Right lobe of liver (tissue), 6 donors: ENCODE data around the gene PLBD2. TPM values are rescaled to one million over a fixed set of nuclear protein-coding genes. Genes with fewer than 3 reads are reported as not detected.

ENCODE experiments used
- ATAC-seq, 4 donors: fragments of 200-7000 bp; cut with Tn5 transposase; one replicate each; pipeline ENCODE4 v1.9.1; 2020; ENCODE audit warnings: mild to moderate bottlenecking in 4 of 4, moderate library complexity in 4 of 4
- DNase-seq, 3 donors: peaks; one replicate each; pipeline ENCODE4 v3.0.0-alpha.2; 2020
- H3K27ac ChIP-seq, 3 donors: fragments of 200-600 bp; one replicate each; pipeline ENCODE4 v1.8.0; 2022
- H3K27me3 ChIP-seq, 2 donors: fragments of 200-600 bp; one replicate each; pipeline ENCODE4 v1.8.0; 2022
- H3K36me3 ChIP-seq, 4 donors: fragments of 200-600 bp; sonication (generic) in 1 of 4; one replicate each; pipeline versions ENCODE4 v1.5.1 to v1.8.0; 2017 to 2022; ENCODE audit warnings: control low read depth in 1 of 4
- H3K4me1 ChIP-seq, 4 donors: fragments of 200-600 bp; sonication (generic) in 1 of 4; one replicate each; pipeline versions ENCODE4 v1.5.1 to v1.8.0; 2017 to 2022; ENCODE audit warnings: control low read depth in 1 of 4
- H3K4me3 ChIP-seq, 3 donors: fragments of 200-600 bp; one replicate each; pipeline ENCODE4 v1.8.0; 2022
- H3K9me3 ChIP-seq, 4 donors: fragments of 200-600 bp; sonication (generic) in 1 of 4; one replicate each; pipeline versions ENCODE4 v1.5.1 to v1.8.0; 2017 to 2022; ENCODE audit warnings: control low read depth in 1 of 4
- POLR2A ChIP-seq: fragments of 450-650 bp; IDR thresholded peaks from one replicate; pipeline ENCODE4 v1.6.1; 2017; ENCODE audit warnings: antibody characterized with exemption, mild to moderate bottlenecking
- WGBS: methylation state at CpG from one replicate; pipeline ENCODE4 v1.1.6; 2018; ENCODE audit warnings: low coverage, low lambda C conversion rate; ENCODE audit not compliant: insufficient coverage; ENCODE audit errors: missing lambda C conversion rate; 5-methylcytosine and 5-hydroxymethylcytosine counted together
- intact Hi-C, 2 donors: fragments of 100-400 bp; cut with DNase I; formaldehyde crosslinking; loops; one replicate each; pipeline versions ENCODE4 v1.11.2 to v1.14.1; 2022
- total RNA-seq, 6 experiments: library from RNA; depleted of rRNA in 2 of 6; stranded (reverse); fragments of >200 nt in 2 of 6; fragmentation: NEBNext Ultra II Directional in 3 of 6; extraction: Animal tissue kit (Norgen Biotek cat#: 25700) in 3 of 6; gene quantifications; one replicate each; pipeline versions ENCODE4 v1.1.0 to v1.2.4, GENCODE V29; 2016 to 2023
- TF ChIP-seq, protein P1 (sequence below), 4 donors: fragments of 200-600 bp in 3 of 4; fragments of 450-650 bp in 1 of 4; IDR thresholded peaks; one replicate each; pipeline versions ENCODE4 v1.5.1 to v1.8.0; 2016 to 2022; ENCODE audit warnings: antibody characterized with exemption in 4 of 4, mild to moderate bottlenecking in 2 of 4
- donor health status: DM: no; HTN: yes; CAD: no.
- donor health status: DM: no; HTN: no; CAD: no.
- donor health status: DM: no; HTN: no; CAD: no.
- donor health status: DM: no; HTN: yes; CAD: no.
- donor health status: DM: no; HTN: yes; CAD: no.

PLBD2 gene
- total RNA-seq, 6 experiments from 2014 or later = 18.4 to 34.1 (median 28.8) TPM

DNA sequence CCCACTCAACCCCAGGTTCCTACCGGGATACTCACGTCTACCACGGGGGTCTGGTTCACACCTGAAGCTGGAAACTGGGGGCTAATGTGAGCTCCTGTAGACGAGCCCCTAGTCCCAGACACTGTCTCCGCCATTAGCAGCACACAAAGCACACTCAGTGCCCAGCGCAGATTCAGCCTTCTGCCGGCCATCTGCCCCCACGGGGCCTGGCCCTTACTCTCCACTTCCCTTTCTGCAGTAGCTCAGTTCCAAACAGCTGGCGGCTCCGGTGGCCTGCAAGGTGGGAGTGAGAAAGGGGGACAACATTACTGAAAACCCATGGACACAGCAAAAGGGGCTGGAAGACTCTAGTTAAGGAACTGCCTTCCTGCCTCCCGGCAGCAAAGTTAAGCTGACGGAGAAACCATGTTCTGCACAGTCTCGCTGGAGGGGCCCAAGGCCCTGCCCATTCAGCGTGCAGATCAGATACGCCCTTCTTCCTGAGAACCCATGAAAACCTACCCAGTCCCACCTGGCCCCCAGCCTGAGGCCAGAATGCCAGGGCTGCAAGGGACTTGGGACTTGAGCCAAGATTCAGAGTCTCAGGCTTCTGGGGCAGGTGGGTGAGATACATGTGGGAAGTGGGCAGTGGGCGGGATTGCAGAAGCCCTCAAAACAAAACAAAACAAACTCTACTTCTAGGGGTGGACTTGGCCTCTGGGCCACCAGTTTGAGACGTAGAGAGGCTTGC is 25.5 kb upstream of the PLBD2 start:
- Histone ChIP-seq H3K27me3 (no peaks in the 10 kb centered on the region), H3K4me3 (peak overlapping the region in 1 of 3 donors; percentile 75), H3K9me3 (no peaks in the 10 kb centered on the region), H3K36me3 (peaks cover 0 to 3% (median 0%) of the 10 kb centered on the region in 4 donors), H3K27ac (no peak overlapping the region), H3K4me1 (peaks cover 0 to 12% (median 0%) of the 10 kb centered on the region in 4 donors)
- 87% methylated on average over 6 of the region's 17 CpGs for WGBS
- peak in 1 of 3 donors; percentile 46 for DNase-seq
- no peak for ATAC-seq
- TF ChIP-seq, protein P1, sequence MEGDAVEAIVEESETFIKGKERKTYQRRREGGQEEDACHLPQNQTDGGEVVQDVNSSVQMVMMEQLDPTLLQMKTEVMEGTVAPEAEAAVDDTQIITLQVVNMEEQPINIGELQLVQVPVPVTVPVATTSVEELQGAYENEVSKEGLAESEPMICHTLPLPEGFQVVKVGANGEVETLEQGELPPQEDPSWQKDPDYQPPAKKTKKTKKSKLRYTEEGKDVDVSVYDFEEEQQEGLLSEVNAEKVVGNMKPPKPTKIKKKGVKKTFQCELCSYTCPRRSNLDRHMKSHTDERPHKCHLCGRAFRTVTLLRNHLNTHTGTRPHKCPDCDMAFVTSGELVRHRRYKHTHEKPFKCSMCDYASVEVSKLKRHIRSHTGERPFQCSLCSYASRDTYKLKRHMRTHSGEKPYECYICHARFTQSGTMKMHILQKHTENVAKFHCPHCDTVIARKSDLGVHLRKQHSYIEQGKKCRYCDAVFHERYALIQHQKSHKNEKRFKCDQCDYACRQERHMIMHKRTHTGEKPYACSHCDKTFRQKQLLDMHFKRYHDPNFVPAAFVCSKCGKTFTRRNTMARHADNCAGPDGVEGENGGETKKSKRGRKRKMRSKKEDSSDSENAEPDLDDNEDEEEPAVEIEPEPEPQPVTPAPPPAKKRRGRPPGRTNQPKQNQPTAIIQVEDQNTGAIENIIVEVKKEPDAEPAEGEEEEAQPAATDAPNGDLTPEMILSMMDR (IDR thresholded peaks at IDR 0.05) = no peak
- no peak for TF ChIP-seq POLR2A
- intact Hi-C loops = no loop called here

DNA sequence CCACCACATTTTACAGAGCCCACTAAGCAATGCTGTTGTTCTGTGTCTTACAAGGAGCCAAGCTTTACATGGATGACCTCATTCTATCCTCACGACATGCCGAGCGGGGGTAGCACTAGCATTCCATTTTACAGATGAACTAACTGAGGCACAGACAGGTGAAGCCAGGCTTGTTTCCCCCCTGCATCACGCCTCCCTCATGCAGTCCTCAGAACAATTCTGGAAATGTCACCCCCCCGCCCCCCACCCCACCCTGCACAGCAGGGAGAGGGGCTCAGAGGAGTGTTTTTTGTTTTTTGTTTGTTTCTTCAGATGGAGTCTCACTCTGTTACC is 25.0 kb upstream of the PLBD2 start:
- Histone ChIP-seq H3K4me3 (peak overlapping the region; percentile 73 to 75 (median 75)), H3K4me1 (peaks cover 0 to 12% (median 0%) of the 10 kb centered on the region in 4 donors), H3K27ac (no peak overlapping the region), H3K9me3 (no peaks in the 10 kb centered on the region), H3K36me3 (peaks cover 0 to 3% (median 0%) of the 10 kb centered on the region in 4 donors), H3K27me3 (no peaks in the 10 kb centered on the region)
- ATAC-seq = no peak
- WGBS = 83% methylated on average over 5 of the region's 5 CpGs
- intact Hi-C loops = no loop called here
- TF ChIP-seq, protein P1 (IDR thresholded peaks at IDR 0.05) = no peak
- no peak for TF ChIP-seq POLR2A
- no peak for DNase-seq

DNA sequence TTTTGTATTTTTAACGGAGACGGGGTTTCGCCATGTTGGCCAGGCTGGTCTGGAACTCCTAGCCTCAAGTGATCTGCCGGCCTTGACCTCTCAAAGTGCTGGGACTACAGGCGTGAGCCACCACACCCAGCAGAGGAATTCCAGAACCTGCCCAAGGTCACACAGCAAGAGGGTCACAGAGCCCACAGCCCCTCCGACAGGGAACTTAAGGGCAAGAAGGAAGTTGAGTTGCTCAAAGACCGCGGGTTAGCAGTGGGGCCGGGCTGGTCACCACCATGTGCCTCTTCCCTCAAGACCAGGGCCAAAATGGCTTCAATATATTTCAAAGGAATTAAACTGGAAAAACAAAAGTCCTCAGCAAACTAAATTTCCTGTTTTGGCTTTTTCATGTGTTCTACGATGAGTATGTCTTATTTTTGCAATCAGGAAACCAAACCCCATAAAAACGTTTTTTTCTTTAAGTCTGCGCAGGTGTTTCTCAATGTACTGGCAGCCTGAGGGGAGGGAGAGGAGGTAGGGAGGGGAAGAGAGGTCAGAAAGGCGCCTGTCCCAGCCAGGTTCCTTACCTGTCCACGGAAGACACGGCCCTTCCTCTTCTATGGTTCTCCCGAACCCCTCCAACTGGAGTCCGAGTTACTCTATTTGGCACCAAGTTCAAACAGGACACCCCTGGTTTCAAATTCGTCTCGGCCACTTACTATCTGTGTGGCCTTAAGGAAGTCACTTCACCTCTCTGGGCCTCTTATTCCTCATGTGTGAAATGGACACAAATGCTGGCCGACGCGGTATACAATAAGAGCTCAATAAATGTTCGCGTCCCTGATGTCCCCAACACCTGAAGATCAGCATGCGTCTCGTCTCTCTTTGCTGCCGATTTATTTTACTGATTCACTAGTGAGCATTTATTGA is 24.3 kb upstream of the PLBD2 start:
- H3K27ac ChIP-seq = peak overlapping the region; percentile 72 to 86 (median 75)
- DNase-seq (peak in 1 of 3 donors; percentile 45), ATAC-seq (peak in 3 of 4 donors; percentile 7 to 15 (median 11))
- intact Hi-C loops = no loop called here
- peak overlapping the region; percentile 73 to 75 (median 75) for H3K4me3 ChIP-seq
- H3K9me3 ChIP-seq = no peaks in the 10 kb centered on the region
- H3K4me1 ChIP-seq = peaks cover 0 to 12% (median 0%) of the 10 kb centered on the region in 4 donors
- 15% methylated on average over 23 of the region's 27 CpGs for WGBS
- H3K27me3 ChIP-seq = no peaks in the 10 kb centered on the region
- TF ChIP-seq, protein P1 (IDR thresholded peaks at IDR 0.05) = no peak
- TF ChIP-seq POLR2A = no peak
- peaks cover 0 to 3% (median 0%) of the 10 kb centered on the region in 4 donors for H3K36me3 ChIP-seq

DNA sequence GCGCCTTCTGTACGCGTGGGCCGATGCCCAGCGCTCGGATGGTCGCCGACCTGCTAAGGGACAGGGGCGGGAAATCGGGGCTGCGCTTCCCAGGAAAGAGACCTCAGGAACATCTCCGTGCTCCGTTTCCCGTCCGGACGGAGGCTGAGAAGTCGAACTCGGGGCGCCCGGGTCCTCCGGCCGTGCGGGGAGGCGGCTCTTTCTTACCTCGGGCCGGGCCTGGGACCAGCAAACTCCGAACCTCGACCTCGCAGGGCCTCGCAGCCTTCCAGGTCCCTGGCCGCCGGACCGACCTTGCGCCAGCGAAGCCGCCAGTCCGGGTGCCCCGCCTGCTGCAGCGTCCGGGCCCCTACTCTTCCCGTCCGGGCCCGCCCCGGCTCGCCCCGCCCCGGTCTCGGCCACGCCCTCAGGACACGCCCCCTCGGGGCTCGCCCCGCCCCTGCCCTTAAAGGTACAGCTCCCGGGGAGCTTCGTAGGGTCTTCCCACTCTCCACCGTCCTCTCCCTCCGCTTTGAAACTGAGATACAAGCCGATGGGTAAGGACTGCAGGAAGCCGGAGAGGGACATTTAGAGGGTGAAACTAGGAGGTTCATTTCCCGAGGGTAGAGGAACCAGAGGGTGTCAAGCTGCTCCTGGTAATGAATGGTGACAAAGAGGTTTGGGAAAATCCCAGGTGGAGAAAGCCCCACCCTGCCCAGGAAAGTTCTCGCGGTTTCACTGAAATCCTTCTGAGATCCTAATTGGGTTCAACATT is 23.4 kb upstream of the PLBD2 start, which contains the start of gene SLC8B1:
SLC8B1 (minus strand) TSS at position 324 of the 754 bp plus-strand sequence. CDS start 2,231 bp downstream, outside the sequence.
- Histone ChIP-seq H3K9me3 (no peaks in the 10 kb centered on the region), H3K4me3 (peak within 1 kb of the TSS; percentile 73 to 75 (median 75)), H3K4me1 (peaks cover 0 to 12% (median 0%) of the 10 kb centered on the region in 4 donors), H3K36me3 (peaks cover 0 to 3% (median 0%) of the 10 kb centered on the region in 4 donors), H3K27ac (peak within 1 kb of the TSS; percentile 72 to 86 (median 75)), H3K27me3 (no peaks in the 10 kb centered on the region)
- intact Hi-C loops = no loop called here
- WGBS = 0% methylated on average over 14 of the region's 62 CpGs
- TF ChIP-seq, protein P1 (IDR thresholded peaks at IDR 0.05) = no peak
- TF ChIP-seq POLR2A = peak; percentile 95
- DNase-seq (peak; percentile 93 to 95 (median 94)), ATAC-seq (peak; percentile 99)
